ENCODE data around the gene KIF6. TPM values are rescaled to one million over a fixed set of nuclear protein-coding genes. Genes with fewer than 3 reads are reported as not detected.

The KIF6 gene
- total RNA-seq, 2 donors from 2014 or later: 0.09 to 0.97 TPM

GRCh38 chr6:39432330-39433025 lies 292.7 kb downstream of the KIF6 start:
- WGBS: 88% methylated on average over 11 of the region's 11 CpGs
- H3K4me1 ChIP-seq (replicated peaks): no peaks in the 10 kb centered on the region
- H3K9me3 ChIP-seq: no peaks in the 10 kb centered on the region
- H3K27me3 ChIP-seq (replicated peaks; ENCODE audit: insufficient read depth): no peaks in the 10 kb centered on the region
- H3K36me3 ChIP-seq: no peaks in the 10 kb centered on the region
- intact Hi-C loops (cut with DNase I): no loop called here
- no peak overlapping the region for H3K4me3 ChIP-seq
- TF ChIP-seq POLR2A (IDR thresholded peaks at IDR 0.05): no peak
- no peak for TF ChIP-seq POLR2AphosphoS5 (IDR thresholded peaks at IDR 0.05)
- TF ChIP-seq CTCF (IDR thresholded peaks at IDR 0.05): no peak
- H3K27ac ChIP-seq: no peak overlapping the region
- no peak for DNase-seq (ENCODE audit: low spot score)

GRCh38 chr6:39430871-39431523 lies 294.2 kb downstream of the KIF6 start:
- no peak overlapping the region for H3K27ac ChIP-seq
- TF ChIP-seq POLR2A (IDR thresholded peaks at IDR 0.05) (no peak), POLR2AphosphoS5 (IDR thresholded peaks at IDR 0.05) (no peak), CTCF (IDR thresholded peaks at IDR 0.05) (no peak)
- no peaks in the 10 kb centered on the region for H3K27me3 ChIP-seq (replicated peaks; ENCODE audit: insufficient read depth)
- 23% methylated on average over 11 of the region's 11 CpGs for WGBS
- H3K9me3 ChIP-seq: no peaks in the 10 kb centered on the region
- no peaks in the 10 kb centered on the region for H3K4me1 ChIP-seq (replicated peaks)
- H3K36me3 ChIP-seq: no peaks in the 10 kb centered on the region
- intact Hi-C loops (cut with DNase I): no loop called here
- DNase-seq (ENCODE audit: low spot score): peak; percentile 15
- H3K4me3 ChIP-seq: no peak overlapping the region

GRCh38 chr6:39430446-39430845 lies 294.8 kb downstream of the KIF6 start:
- 86% methylated on average over 1 of the region's 1 CpG for WGBS
- no peak overlapping the region for H3K4me3 ChIP-seq
- TF ChIP-seq CTCF (IDR thresholded peaks at IDR 0.05) (no peak), POLR2AphosphoS5 (IDR thresholded peaks at IDR 0.05) (no peak), POLR2A (IDR thresholded peaks at IDR 0.05) (no peak)
- no peak for DNase-seq (ENCODE audit: low spot score)
- H3K27me3 ChIP-seq (replicated peaks; ENCODE audit: insufficient read depth): no peaks in the 10 kb centered on the region
- H3K9me3 ChIP-seq: no peaks in the 10 kb centered on the region
- no peak overlapping the region for H3K27ac ChIP-seq
- intact Hi-C loops (cut with DNase I): no loop called here
- no peaks in the 10 kb centered on the region for H3K36me3 ChIP-seq
- no peaks in the 10 kb centered on the region for H3K4me1 ChIP-seq (replicated peaks)

GRCh38 chr6:39428816-39429215 lies 296.4 kb downstream of the KIF6 start:
- Histone ChIP-seq H3K27me3 (replicated peaks; ENCODE audit: insufficient read depth) (no peaks in the 10 kb centered on the region), H3K4me1 (replicated peaks) (no peaks in the 10 kb centered on the region), H3K36me3 (no peaks in the 10 kb centered on the region), H3K4me3 (no peak overlapping the region), H3K27ac (no peak overlapping the region), H3K9me3 (no peaks in the 10 kb centered on the region)
- no peak for DNase-seq (ENCODE audit: low spot score)
- intact Hi-C loops (cut with DNase I): no loop called here
- 93% methylated on average over 7 of the region's 7 CpGs for WGBS
- TF ChIP-seq POLR2A (IDR thresholded peaks at IDR 0.05) (no peak), CTCF (IDR thresholded peaks at IDR 0.05) (no peak), POLR2AphosphoS5 (IDR thresholded peaks at IDR 0.05) (no peak)

- intact Hi-C loops (cut with DNase I): no loop called here
These were observed 297.1 kb downstream of the KIF6 start for GRCh38 chr6:39428152-39428551.

More at GRCh38 chr6:39428152-39428551, 297.1 kb downstream of the KIF6 start:
- Histone ChIP-seq H3K27ac (no peak overlapping the region), H3K4me3 (no peak overlapping the region), H3K36me3 (no peaks in the 10 kb centered on the region), H3K4me1 (replicated peaks) (no peaks in the 10 kb centered on the region), H3K27me3 (replicated peaks; ENCODE audit: insufficient read depth) (no peaks in the 10 kb centered on the region), H3K9me3 (no peaks in the 10 kb centered on the region)
- no peak for DNase-seq (ENCODE audit: low spot score)
- 47% methylated on average over 3 of the region's 3 CpGs for whole genome bisulfite sequencing
- TF ChIP-seq POLR2A (IDR thresholded peaks at IDR 0.05): no peak
- TF ChIP-seq POLR2AphosphoS5 (IDR thresholded peaks at IDR 0.05): no peak
- no peak for TF ChIP-seq CTCF (IDR thresholded peaks at IDR 0.05)
